Renal cortical epithelial cell (primary cell): ENCODE data around the gene P2RX2. TPM values are rescaled to one million over a fixed set of nuclear protein-coding genes. Genes with fewer than 3 reads are reported as not detected.

Experiments
- DNase-seq: peaks from one replicate; pipeline ENCODE4 v3.0.0-alpha.2; 2011; ENCODE audit warnings: low read depth
- total RNA-seq: library from RNA; depleted of rRNA; stranded (reverse); fragments of >200 nt; gene quantifications from 2 replicates; pipeline ENCODE4 v1.2.3, GENCODE V29; 2014

The P2RX2 gene
- total RNA-seq, 1 donor from 2014 or later = not detected

- no peak for DNase-seq
These were observed 15.1 kb upstream of the P2RX2 start for GRCh38 chr12:132603240-132604150.

DNA sequence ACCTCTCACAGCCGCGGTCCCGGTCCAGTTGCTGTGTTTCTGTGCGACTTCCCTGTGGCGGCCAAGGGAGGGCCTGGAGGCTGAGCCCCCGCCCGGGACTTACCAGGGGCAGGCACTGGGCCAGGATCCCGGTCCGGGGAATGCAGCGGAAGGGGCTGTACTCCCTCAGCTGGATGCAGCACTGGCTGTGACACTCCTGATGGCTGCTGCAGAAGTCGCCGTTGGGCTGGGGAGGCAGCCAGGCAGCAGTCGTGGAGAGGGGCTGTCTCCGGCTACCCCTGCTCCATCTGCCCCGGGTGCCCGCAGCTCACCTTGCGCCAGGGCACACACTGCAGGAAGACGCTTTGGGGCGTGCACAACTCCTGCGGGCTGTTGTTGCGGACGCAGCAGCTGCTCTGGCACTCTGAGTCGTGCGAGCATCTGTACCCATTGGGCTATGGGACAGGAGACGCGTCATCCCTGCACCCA is 14.4 kb upstream of the P2RX2 start:
- no peak for DNase-seq

GRCh38 chr12:132604668-132605441 is 13.7 kb upstream of the P2RX2 start:
- no peak for DNase-seq

GRCh38 chr12:132605892-132606291 is 12.7 kb upstream of the P2RX2 start:
- no peak for DNase-seq

GRCh38 chr12:132606466-132606865 is 12.1 kb upstream of the P2RX2 start:
- no peak for DNase-seq

GRCh38 chr12:132606927-132607326 is 11.6 kb upstream of the P2RX2 start:
- DNase-seq = no peak

DNA sequence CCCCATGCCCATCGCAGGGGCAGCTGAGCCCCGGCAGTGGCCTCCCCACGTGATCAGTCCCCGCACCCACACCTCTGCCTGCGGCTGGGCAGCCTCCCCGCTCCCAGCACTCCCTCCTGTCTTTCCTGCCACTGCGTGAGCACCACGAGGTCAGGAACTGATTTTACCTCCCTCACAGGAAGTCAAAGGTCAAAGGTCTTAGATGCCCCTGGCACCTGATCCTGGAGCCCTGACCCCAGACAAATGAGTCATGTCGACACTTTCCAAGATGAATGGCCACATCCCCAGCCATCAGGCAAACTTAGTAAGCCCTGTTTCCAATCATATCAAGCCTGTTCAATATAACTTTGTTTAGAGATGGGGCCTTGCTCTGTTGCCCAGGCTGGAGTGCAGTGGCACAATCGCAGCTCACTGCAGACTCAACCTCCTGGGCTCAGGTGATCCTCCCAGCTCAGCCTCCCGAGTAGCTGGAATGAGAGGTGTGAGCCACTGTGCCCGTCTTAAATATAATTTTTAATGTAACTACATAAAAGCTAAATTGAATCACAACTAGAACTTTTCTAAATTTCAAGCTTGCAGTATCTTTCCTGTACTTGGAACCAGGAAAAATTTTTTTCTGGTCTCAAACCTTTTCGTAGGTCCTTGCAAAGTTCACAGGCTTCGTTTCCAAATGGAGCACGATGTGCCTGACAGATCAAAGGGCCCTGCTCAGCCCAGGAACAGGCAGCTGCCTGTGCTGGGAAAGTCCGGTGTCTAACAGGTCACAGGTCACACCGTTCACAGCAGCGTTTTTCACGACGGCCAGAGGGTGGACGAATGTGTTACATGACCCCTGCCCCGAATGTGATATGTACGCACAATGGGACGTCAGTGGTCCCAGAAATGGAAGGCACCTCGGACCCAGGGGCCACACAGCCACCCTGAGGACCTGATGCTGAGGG is 10.1 kb upstream of the P2RX2 start:
- DNase-seq = peak; percentile 77

DNA sequence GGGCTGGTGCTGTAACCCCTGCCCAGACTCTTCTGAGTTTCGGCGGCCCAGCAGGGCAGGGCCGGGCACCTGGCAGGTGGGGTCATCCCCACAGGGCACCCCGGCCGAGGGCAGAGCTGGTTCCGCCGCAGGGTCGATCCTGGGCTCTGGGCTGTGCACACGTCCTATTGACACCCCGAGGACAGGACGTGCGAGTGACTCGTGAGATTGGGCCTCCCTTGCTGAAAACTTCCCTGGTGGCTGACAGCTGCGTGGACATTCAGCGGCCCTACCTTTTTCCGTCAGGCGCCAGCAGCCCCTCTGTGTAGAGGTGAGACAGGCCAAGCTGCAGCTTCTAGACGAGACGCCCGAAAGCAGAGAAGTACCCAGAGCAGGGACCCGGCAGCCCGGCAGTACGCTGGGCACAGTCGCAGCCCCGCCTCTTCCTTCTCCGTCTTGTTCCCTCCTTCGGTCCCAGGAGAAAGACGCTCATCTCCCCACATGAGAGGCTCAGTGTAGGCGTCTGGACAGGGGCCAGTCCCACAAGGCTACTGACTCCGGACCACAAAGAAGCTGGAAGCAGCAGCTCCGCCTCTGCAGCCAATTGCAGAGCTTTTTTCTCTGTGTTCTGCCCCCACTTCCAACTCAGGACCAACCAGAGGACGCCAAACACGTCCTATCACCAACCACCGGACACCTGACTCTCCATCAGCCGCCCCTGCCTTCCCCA is 8.4 kb upstream of the P2RX2 start, which contains the start of gene LRCOL1:
LRCOL1 (minus strand) TSS at position 532 of the 709 bp plus-strand sequence. CDS start 4,331 bp downstream, outside the sequence.
- peak; percentile 58 for DNase-seq

DNA sequence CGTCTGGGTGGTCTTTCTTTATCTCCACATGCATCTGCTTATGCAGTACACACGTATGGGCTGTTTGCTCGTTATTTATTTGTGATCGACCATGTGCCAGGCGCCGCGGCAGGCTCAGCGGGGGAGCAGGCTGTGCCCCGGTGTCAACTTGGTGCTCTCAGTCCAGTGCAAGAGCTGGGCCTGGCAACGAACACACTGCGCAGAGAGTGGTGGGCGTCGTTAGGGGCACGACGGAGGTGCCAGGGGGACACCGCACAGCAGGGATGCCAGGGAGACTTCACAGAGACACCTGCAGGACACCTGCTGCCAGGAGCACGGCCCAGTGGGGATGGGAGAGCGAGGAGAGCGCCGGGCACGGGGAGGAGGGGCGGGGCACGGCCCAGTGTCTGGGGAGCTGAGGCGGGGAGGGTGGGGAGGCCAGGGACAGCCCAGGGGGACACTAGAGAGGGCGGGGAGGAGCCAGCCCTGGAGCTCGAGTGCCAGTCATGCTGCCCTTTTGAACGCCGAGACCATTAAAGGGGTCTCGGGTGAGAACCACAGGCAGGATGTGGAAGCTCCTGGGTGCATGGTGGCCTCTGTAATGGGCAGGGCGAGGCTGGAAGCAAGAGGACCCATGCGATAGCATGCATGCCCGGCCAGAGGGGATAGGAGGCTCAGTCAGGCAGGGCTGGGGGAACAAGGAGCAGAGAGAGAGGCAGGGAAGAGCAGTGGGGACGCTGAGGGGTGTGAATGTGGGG is 7.5 kb upstream of the P2RX2 start:
- DNase-seq = no peak

- no peak for DNase-seq
These were observed 7.0 kb upstream of the P2RX2 start for GRCh38 chr12:132611620-132612019.

GRCh38 chr12:132614029-132614428 is 4.5 kb upstream of the P2RX2 start:
- DNase-seq = no peak

DNA sequence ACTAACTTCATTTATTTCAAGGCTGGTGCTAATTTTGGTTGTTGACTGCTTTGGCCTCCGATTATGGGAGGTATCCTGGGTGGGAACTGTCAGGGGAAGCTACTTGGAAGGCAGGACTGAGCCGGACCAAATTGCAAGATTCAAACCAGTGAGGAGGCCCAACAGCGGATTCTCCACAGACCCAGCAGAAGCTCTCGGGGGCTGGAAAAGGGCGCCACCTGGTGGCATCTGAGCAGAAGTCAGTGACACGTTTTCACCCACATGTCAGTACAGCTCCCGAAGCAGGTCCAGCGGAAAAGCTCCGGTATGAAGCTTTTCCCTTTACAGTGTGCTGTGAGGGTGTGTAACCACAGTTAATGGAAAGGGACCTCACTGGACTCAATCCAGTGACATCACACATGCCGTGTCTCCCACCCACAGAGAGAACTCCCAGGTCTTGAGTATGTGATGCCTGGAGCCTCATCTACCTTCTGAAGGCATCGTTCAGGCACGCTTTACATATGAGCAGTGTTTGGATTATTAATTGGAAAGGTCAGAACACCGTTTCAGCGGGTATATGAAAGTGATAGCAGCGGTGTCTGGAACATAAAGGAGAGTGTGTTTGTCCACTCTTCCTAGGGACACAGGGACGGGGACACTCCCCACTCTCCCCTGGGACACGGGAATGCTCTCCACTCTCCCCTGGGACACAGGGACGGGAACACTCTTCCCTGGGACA is 3.6 kb upstream of the P2RX2 start:
- DNase-seq = peak; percentile 67

DNA sequence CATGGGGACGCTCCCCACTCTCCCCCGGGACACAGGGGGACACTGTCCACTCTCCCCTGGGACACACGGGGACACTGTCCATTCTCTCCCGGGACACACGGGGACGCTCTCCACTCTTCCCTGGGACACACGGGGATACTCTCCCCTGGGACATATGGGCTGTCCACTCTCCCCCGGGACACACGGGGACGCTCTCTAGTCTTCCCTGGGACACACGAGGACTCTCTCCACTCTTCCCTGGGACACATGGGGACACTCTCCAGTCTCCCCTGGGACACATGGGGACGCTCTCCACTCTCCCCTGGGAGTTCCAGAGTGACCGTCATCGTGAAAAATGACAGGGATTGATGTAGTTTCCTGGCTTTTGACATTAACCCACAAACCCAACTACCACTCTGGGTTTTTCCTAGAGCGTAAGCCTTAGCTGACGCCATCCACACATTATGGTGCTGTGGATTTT is 3.0 kb upstream of the P2RX2 start:
- DNase-seq = no peak

GRCh38 chr12:132617135-132617701 is 1.4 kb upstream of the P2RX2 start:
- DNase-seq = no peak

GRCh38 chr12:132617822-132618682 is 524 bp upstream of the P2RX2 start:
- no peak for DNase-seq

DNA sequence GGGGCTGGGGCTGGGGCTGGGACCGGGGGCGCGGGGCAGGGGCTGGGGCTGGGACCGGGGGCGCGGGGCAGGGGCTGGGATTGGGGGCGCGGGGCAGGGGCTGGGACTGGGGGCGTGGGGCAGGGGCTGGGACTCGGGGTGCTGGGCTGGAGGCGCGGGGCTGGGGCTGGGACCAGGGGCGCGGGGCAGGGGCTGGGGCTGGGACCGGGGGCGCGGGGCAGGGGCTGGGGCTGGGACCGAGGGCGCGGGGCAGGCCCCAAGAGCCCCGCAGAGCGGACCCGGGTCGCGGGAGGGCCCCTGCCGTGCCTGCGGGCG is 452 bp downstream of the P2RX2 start:
- DNase-seq = no peak

DNA sequence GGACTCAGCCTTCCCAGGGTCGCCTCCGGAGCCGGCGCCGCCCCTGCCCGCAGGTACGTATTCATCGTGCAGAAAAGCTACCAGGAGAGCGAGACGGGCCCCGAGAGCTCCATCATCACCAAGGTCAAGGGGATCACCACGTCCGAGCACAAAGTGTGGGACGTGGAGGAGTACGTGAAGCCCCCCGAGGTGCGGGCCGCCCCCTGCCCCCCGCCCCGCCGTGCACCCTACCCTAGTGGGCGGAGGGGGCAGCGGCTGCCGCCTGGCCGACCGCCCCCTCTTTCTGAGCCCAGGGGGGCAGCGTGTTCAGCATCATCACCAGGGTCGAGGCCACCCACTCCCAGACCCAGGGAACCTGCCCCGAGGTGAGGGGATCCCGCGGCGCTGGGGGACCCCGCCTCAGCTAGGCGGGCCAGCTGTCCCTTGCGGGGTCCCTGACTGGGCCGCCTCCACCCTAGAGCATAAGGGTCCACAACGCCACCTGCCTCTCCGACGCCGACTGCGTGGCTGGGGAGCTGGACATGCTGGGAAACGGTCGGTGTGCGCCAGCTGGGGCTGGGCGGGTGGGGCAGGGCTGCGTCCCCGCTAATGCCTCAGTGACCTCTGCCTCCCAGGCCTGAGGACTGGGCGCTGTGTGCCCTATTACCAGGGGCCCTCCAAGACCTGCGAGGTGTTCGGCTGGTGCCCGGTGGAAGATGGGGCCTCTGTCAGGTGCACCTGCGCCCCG is 973 bp downstream of the P2RX2 start:
- no peak for DNase-seq
